ENCODE data around the gene KDM8.

KDM8 gene

GRCh38 chr16:27232061-27232900 is 29.0 kb downstream of the KDM8 start:
- peak; percentile 62 for DNase-seq

GRCh38 chr16:27232901-27233625 is 29.7 kb downstream of the KDM8 start:
- DNase-seq: no peak

GRCh38 chr16:27233731-27234130 is 30.4 kb downstream of the KDM8 start:
- DNase-seq: no peak

DNA sequence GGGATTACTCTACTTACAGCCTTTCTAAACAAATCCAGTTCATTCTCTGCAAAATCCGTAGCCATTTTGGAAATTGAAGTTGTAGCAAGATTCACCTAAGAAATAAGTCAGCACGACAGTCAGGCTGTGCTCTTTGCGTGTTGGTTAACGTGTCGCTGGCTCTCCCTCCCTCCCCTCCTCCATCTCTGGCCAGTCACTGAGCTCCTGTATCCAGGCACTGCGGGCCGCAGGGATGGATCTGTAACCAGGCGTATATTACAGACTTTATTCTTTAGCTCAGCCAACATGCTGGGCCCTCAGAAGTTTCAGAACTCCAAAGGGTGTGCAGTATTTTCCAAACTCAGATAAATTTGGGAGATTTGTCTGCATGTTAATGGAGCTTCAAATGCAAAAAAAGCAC is 30.8 kb downstream of the KDM8 start:
- DNase-seq: no peak

DNA sequence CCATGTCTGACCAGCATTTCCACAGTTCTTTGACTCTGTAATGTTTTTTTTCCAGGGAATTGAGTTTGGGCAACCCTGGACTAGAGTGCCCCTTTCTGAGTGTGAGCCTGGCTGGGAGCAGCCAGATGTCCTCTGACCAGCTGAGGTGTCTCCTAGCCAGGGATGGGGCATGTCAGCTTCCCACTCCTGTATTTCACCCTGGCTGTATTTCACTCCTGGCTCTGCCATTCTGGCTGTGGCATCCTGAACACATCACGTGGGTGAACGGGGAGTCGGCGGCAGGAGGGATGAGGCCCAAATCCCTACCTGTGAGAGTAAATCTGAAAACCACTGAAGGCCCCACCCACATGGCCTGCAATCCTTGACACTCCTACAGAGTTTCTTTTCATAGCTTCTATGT is 31.3 kb downstream of the KDM8 start:
- DNase-seq: no peak

GRCh38 chr16:27235055-27235937 is 32.0 kb downstream of the KDM8 start:
- peak; percentile 90 for DNase-seq

DNA sequence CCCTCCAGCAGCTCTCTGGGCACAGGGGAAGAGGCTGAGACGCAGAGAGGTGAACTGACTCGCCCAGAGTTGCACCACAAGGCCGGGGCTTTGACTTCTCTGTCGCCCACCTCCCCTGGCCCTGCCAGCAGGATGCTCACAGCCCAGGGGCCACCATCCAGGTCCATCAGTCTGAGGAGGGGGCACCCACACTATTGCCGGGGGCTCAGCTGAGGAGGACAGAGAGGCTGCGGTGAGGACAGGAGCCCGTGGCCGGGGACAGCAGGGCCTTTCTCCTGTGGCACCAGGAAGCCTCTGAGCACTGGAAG is 32.6 kb downstream of the KDM8 start:
- DNase-seq: no peak

- DNase-seq: no peak
Observed at GRCh38 chr16:27236635-27237218, 33.4 kb downstream of the KDM8 start.

GRCh38 chr16:27237219-27238015 is 34.1 kb downstream of the KDM8 start:
- DNase-seq: peak; percentile 78

- no peak for DNase-seq
Observed at GRCh38 chr16:27238016-27238587, 34.8 kb downstream of the KDM8 start.

GRCh38 chr16:27238591-27238990 is 35.3 kb downstream of the KDM8 start:
- DNase-seq: peak; percentile 18

DNA sequence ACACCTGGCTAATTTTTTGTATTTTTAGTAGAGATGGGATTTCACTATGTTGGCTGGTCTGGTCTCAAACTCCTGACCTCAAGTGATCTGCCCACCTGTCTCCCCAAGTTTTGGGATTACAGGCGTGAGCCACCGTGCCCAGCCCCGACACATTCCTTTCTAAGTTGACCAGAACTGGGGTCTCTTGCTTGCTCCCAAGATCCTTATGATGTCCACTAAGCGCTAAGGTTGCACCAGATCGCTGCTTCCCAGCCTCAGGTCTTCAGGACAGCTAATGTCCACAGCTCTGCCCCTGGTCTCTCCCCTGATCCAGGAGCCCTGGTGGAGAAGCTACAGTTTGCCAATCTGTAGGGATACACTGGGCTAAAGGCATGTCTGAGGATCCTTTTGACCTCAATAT is 35.7 kb downstream of the KDM8 start:
- peak; percentile 14 for DNase-seq

GRCh38 chr16:27239906-27240655 is 36.8 kb downstream of the KDM8 start:
- peak; percentile 16 for DNase-seq

- DNase-seq: peak; percentile 6
Observed at GRCh38 chr16:27240948-27241531, 37.7 kb downstream of the KDM8 start.

DNA sequence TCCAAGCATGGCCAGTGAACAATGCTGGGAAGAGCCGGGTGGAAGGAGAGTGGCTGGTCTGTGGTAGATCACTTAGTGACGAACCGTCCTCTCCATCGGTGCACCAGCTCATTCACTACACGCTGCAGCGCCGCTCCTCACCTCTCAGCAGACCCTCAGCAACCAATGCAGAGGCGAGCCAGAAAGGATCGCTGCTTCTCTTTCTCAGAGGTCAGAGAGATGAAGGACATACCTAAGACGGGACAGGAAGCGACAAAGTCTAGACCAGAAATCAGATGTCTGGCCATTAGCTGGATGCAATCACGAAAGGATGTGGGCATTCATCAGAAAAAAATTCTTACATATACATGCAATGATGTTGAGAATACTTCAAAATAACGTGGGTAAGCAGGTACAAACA is 38.3 kb downstream of the KDM8 start:
- DNase-seq: peak; percentile 8

- no peak for DNase-seq
Observed at GRCh38 chr16:27242398-27242797, 39.1 kb downstream of the KDM8 start.

GRCh38 chr16:27242868-27243590 is 39.7 kb downstream of the KDM8 start:
- peak; percentile 42 for DNase-seq

- peak; percentile 13 for DNase-seq
Observed at GRCh38 chr16:27243725-27244362, 40.5 kb downstream of the KDM8 start.

DNA sequence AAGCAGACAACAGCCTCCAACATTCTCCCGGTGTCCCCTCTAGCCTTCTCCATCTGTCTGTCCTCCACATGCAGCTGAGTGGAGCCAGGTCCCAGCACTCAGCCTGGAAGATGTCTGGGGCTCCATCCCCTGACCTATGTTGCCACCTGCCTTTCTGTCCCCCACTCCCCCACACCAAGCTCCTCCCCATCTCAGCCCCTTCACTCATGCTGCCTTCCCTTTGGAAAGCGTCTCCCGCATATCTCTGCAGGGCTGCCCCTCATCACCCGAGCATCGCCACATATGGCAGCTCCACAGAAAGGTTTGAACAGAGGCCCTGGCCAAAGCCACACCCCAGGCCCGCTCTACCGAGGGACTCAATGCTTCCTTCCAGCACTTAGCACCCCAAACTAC is 41.0 kb downstream of the KDM8 start:
- peak; percentile 12 for DNase-seq

Data from activated T-cell treated with anti-CD3 and anti-CD28 coated beads, Interleukin-2, amount 50 U/mL, for 1 hour (primary cell).